Measurements from ENCODE around the gene CD59. TPM values are rescaled to one million over a fixed set of nuclear protein-coding genes. Genes with fewer than 3 reads are reported as not detected.

CD59 gene
- total RNA-seq, 1 donor from 2014 or later = 718 TPM

GRCh38 chr11:33743291-33743690 is 7.1 kb upstream of the CD59 start:
- TF ChIP-seq CTCF (IDR thresholded peaks at IDR 0.05) = no peak
- no peaks in the 10 kb centered on the region for H3K27me3 Mint-ChIP-seq (ENCODE audit: low read depth)
- H3K27ac Mint-ChIP-seq (ENCODE audit: unreplicated experiment) = no peak overlapping the region
- no peaks in the 10 kb centered on the region for H3K9me3 Mint-ChIP-seq (ENCODE audit: low read depth)
- H3K36me3 Mint-ChIP-seq (ENCODE audit: low read depth) = peaks cover 6% of the 10 kb centered on the region
- peaks cover 12% of the 10 kb centered on the region for H3K4me1 Mint-ChIP-seq (ENCODE audit: low read depth)
- no peak overlapping the region for H3K4me3 Mint-ChIP-seq (ENCODE audit: unreplicated experiment)
- no peak for DNase-seq (ENCODE audit: low spot score)

- H3K27ac Mint-ChIP-seq (ENCODE audit: unreplicated experiment) = no peak overlapping the region
- no peak for DNase-seq (ENCODE audit: low spot score)
- H3K36me3 Mint-ChIP-seq (ENCODE audit: low read depth) = peaks cover 6% of the 10 kb centered on the region
- no peak overlapping the region for H3K4me3 Mint-ChIP-seq (ENCODE audit: unreplicated experiment)
- TF ChIP-seq CTCF (IDR thresholded peaks at IDR 0.05) = peak; percentile 84
- H3K27me3 Mint-ChIP-seq (ENCODE audit: low read depth) = no peaks in the 10 kb centered on the region
- H3K4me1 Mint-ChIP-seq (ENCODE audit: low read depth) = peaks cover 13% of the 10 kb centered on the region
- no peaks in the 10 kb centered on the region for H3K9me3 Mint-ChIP-seq (ENCODE audit: low read depth)
These were observed 6.1 kb upstream of the CD59 start for GRCh38 chr11:33742249-33742851.

GRCh38 chr11:33741806-33742205 is 5.6 kb upstream of the CD59 start:
- no peak overlapping the region for H3K27ac Mint-ChIP-seq (ENCODE audit: unreplicated experiment)
- H3K27me3 Mint-ChIP-seq (ENCODE audit: low read depth) = no peaks in the 10 kb centered on the region
- peaks cover 3% of the 10 kb centered on the region for H3K36me3 Mint-ChIP-seq (ENCODE audit: low read depth)
- H3K9me3 Mint-ChIP-seq (ENCODE audit: low read depth) = no peaks in the 10 kb centered on the region
- H3K4me3 Mint-ChIP-seq (ENCODE audit: unreplicated experiment) = no peak overlapping the region
- no peak for TF ChIP-seq CTCF (IDR thresholded peaks at IDR 0.05)
- no peak for DNase-seq (ENCODE audit: low spot score)
- peaks cover 15% of the 10 kb centered on the region for H3K4me1 Mint-ChIP-seq (ENCODE audit: low read depth)

GRCh38 chr11:33737362-33737821 is 1.2 kb upstream of the CD59 start:
- H3K4me1 Mint-ChIP-seq (ENCODE audit: low read depth) = peaks cover 45% of the 10 kb centered on the region
- peak overlapping the region; percentile 89 for H3K4me3 Mint-ChIP-seq (ENCODE audit: unreplicated experiment)
- no peak for TF ChIP-seq CTCF (IDR thresholded peaks at IDR 0.05)
- peak overlapping the region; percentile 97 for H3K27ac Mint-ChIP-seq (ENCODE audit: unreplicated experiment)
- no peak for DNase-seq (ENCODE audit: low spot score)
- H3K36me3 Mint-ChIP-seq (ENCODE audit: low read depth) = peaks cover 6% of the 10 kb centered on the region
- H3K9me3 Mint-ChIP-seq (ENCODE audit: low read depth) = no peaks in the 10 kb centered on the region
- H3K27me3 Mint-ChIP-seq (ENCODE audit: low read depth) = no peaks in the 10 kb centered on the region

GRCh38 chr11:33735271-33736147 is 714 bp downstream of the CD59 start:
- no peak for DNase-seq (ENCODE audit: low spot score)
- peaks cover 4% of the 10 kb centered on the region for H3K36me3 Mint-ChIP-seq (ENCODE audit: low read depth)
- H3K4me1 Mint-ChIP-seq (ENCODE audit: low read depth) = peaks cover 55% of the 10 kb centered on the region
- peak; percentile 36 for TF ChIP-seq CTCF (IDR thresholded peaks at IDR 0.05)
- no peaks in the 10 kb centered on the region for H3K9me3 Mint-ChIP-seq (ENCODE audit: low read depth)
- peak overlapping the region; percentile 89 for H3K4me3 Mint-ChIP-seq (ENCODE audit: unreplicated experiment)
- no peaks in the 10 kb centered on the region for H3K27me3 Mint-ChIP-seq (ENCODE audit: low read depth)
- H3K27ac Mint-ChIP-seq (ENCODE audit: unreplicated experiment) = peak overlapping the region; percentile 97
